Prostate gland (tissue), 2 donors: Measurements from ENCODE around the gene SLC13A3.

Experiments used
- POLR2A ChIP-seq: fragments of 450-650 bp; IDR thresholded peaks from one replicate; pipeline ENCODE4 v1.6.1; 2016; ENCODE audit warnings: antibody characterized with exemption, mild to moderate bottlenecking
- POLR2AphosphoS5 ChIP-seq: sonication (generic); formaldehyde crosslinking; IDR thresholded peaks from one replicate; pipeline ENCODE4 v1.6.1; 2017; ENCODE audit warnings: antibody characterized with exemption
- TF ChIP-seq, protein P1 (sequence below), 4 experiments: fragments of 200-600 bp in 2 of 4; fragments of 450-650 bp in 2 of 4; sonication (generic) in 2 of 4; IDR thresholded peaks; 1 replicate in 3 of 4; 2 replicates in 1 of 4; pipeline ENCODE4 v1.5.1; 2016 to 2019; ENCODE audit warnings: antibody characterized with exemption in 4 of 4, mild to moderate bottlenecking in 2 of 4, moderate library complexity in 2 of 4

DNA sequence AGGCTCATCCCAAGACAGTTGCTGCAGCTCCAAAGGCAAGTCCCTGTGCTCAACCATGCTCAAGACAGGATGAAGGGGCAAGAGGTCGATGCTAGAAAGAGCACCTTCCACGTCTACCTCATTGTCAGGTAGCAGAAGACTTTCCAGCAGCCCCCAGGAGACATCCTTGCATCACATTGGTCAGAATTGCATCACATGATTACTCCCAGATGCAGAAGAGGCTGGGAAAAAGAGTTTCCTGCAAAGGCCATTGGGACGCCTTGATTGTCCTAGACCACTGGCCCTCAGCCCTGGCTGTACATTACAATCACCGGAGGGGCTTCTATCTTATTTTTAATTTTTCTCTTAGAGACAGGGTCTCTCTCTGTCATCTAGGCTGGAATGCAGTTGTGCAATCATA is 120.6 kb downstream of the SLC13A3 start:
- TF ChIP-seq, protein P1, sequence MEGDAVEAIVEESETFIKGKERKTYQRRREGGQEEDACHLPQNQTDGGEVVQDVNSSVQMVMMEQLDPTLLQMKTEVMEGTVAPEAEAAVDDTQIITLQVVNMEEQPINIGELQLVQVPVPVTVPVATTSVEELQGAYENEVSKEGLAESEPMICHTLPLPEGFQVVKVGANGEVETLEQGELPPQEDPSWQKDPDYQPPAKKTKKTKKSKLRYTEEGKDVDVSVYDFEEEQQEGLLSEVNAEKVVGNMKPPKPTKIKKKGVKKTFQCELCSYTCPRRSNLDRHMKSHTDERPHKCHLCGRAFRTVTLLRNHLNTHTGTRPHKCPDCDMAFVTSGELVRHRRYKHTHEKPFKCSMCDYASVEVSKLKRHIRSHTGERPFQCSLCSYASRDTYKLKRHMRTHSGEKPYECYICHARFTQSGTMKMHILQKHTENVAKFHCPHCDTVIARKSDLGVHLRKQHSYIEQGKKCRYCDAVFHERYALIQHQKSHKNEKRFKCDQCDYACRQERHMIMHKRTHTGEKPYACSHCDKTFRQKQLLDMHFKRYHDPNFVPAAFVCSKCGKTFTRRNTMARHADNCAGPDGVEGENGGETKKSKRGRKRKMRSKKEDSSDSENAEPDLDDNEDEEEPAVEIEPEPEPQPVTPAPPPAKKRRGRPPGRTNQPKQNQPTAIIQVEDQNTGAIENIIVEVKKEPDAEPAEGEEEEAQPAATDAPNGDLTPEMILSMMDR (IDR thresholded peaks at IDR 0.05): no peak
- TF ChIP-seq POLR2A (no peak), POLR2AphosphoS5 (no peak)
